RCC 7860 (cell line): Measurements from ENCODE around the gene SEC11A.
"Not testable (repeated sequence)": the region's sequence is repeated elsewhere in the genome, so short reads cannot be mapped to it uniquely, and the experiment has no call there.

Source experiments
- DNase-seq: peaks from one replicate; pipeline ENCODE4 v3.0.0-alpha.2; 2015; ENCODE audit warnings: low spot score
- FAIRE-seq: peaks from 2 replicates; lab custom pipeline; 2012; peaks lifted over from hg19 to GRCh38; lab: Jason Lieb, UNC

SEC11A gene

GRCh38 chr15:84716036-84716732 lies at the start of gene SEC11A:
Gene SEC11A, minus strand, starts transcription at chr15:84716139. Its CDS starts 64 bp downstream, at chr15:84716075.
- DNase-seq (peak; percentile 86), FAIRE-seq (peak; percentile 60)

DNA sequence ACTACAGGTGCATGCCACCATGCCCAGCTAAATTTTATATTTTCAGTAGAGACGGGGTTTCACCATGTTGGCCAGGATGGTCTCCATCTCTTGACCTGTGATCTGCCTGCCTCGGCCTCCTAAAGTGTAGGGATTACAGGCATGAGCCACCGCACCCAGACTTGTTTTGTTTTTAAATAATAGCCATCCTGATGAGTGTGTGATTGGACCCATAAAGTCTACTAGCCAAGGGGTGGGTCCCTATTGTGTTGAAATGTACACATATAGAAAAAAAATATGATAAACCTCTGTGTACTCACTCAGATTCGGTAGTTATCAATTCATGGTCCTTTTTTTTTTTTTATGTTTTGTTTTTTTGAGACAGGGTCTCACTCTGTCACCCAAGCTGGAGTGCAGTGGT lies 49.7 kb upstream of the SEC11A start:
- FAIRE-seq = no peak

GRCh38 chr15:84764989-84765388 lies 49.0 kb upstream of the SEC11A start:
- FAIRE-seq = no peak
- DNase-seq = no peak

More for the DNA sequence above, 49.7 kb upstream of the SEC11A start:
- DNase-seq = no peak

GRCh38 chr15:84764585-84764984 lies 48.6 kb upstream of the SEC11A start:
- DNase-seq = no peak

GRCh38 chr15:84762840-84763572 lies 47.1 kb upstream of the SEC11A start:
- DNase-seq (no peak), FAIRE-seq (no peak)

More at GRCh38 chr15:84764585-84764984, 48.6 kb upstream of the SEC11A start:
- no peak for FAIRE-seq

DNA sequence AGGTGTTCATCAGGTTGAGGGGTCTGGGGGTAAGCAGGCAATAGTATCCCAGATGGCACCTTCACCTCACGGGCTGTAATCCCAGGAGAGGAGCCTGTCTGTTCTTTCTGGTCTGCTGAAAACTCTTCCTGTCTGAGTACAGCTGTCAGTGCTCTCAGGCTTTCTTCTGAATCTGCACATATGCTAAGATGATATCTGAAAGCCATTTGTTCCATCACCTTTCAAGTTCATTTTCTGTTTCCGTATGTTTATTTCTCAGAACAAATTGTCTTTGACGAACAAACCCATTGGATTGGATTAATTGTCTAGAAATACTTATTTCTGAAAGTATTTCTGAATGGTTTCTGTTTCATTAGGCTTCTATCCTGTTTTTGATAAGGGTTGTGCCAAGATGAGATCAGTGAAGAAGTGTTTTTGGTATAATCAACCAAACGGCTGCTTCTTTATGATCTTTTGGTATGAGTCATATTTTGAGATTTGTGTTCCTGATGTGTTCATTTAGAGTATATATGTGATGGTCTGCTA lies 45.7 kb upstream of the SEC11A start:
- no peak for FAIRE-seq
- no peak for DNase-seq

DNA sequence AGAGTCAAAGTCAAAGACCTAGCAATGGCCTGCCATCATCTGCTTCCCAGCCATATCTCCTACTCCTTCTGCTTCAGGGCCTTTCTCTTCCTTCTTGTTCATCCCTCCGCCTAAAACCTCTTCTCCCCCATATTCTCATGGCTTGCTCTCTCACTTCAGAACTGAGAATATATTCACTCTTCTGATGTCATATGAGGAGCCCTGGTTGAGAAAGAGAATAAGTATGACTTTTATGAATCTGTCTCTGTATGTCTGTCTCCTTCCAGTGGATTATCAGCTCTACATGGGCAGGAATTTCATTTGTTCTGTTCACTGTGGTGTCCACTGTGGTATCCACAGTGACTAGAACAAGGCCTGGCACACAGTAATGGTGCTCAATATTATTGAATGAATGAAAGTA lies 44.3 kb upstream of the SEC11A start:
- DNase-seq (no peak), FAIRE-seq (no peak)

DNA sequence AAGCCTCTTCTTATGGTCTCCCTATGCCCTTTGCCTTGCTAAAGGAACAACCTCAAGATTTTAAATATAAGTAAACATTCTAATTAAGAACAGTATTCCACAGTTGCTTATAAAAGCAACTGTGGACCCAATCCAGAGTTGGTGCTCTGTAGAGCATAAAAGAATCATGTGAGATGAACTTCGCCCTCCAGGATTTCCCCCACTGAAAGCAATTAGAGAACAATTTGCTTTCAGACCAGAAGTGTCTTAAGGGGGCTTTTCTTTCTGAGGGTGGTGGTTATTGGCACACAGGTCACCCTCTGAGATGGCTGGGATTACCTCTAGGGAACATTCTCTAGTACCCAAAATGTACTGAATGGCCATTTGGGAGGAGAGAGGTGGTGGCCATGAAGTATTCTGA lies 43.1 kb upstream of the SEC11A start:
- DNase-seq = no peak
- no peak for FAIRE-seq

DNA sequence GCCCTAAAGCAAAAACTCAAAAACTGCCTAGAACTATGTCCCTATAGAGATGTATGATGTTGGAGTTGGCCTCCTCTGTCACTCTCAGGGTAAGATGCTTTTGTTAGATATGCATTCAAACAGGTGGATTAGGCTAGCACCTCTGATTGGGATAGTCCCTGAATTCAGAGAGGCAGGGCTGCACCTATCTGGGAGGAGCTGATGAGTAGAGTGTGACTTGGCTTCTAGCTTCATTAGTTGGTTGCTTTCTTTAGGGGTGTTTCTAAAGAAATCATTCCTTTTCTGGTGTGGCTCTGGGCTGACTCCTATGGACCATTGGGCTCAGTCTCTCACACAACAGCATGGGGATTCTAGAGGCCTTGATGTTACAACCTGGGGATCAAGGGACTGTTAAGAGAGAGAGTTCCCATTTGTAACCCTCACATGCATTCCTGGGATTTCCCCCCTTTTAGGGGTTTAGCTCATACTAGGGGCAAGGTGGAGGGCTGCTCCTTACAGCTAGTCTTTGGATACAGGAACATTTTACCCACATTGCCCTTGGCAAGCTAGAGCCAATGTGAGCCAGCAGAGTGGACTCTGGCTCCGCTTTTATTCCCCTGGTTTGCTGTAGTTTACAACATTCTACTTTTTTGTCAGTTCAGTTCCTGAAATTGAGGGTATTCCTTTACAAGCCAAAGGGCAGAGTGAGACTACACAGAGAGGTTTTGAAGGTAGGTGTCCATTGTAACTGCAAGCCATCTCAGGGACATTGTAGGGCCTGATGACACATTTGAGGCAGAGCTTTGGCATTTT lies 40.0 kb upstream of the SEC11A start:
- FAIRE-seq = no peak

DNA sequence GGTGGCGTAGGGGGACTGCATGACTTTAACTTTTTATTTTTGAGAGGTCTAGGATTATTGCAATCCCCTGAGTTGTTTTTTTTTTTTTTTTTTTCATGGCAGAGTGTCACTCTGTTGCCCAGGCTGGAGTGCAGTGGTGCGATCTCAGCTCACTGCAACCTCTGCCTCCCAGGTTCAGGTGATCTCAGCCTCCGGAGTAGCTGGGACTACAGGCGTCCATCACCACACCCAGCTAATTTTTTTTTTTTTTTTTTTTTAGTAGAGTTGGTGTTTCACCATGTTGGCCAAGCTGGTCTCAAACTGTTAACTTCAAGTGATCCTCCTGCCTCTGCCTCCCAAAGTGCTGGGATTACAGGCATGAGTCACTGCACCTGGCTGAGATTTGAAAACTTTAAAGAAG lies 39.0 kb upstream of the SEC11A start:
- DNase-seq, FAIRE-seq: not testable (repeated sequence)

More for the DNA sequence above, 40.0 kb upstream of the SEC11A start:
- DNase-seq = no peak

DNA sequence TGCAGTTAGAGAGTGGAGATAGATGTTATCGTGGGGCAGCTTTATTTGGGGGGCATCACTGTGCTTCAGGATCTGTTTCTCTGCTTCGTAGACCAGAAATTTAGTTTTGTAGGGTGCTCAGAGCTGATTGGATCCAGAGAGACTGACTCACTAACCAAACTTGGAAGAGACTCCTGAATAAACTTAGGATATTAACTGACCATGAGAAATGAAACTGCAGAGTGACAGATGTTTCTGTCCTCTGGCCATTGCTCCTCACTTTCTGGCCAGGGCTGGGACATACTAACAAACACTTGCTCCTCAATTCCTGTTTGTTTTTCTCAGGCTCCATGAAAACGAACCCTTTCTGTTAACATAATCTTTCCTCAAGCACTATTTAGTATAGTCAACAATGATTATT lies 36.8 kb upstream of the SEC11A start:
- DNase-seq (peak; percentile 25), FAIRE-seq (peak; percentile 45)

DNA sequence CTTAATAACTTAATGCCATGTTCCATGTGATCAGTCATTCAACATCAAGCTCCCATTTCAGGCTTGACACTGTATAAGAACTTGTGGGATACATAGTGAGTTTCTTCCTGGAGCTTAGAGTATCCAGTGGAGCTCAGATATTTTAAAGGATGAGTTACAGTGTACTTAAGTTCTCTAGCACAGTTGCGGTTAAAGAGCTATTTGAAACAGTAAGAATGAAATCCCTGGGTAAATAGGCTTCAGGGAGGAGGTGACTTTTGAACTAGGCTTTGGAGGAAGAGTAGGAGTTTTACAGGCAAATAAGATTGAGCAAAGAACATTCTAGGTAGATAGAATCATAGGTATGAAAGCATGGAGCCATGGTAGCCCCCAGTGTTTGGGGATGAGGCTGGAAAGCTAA lies 36.3 kb upstream of the SEC11A start:
- DNase-seq (peak; percentile 9), FAIRE-seq (peak; percentile 32)

- DNase-seq, FAIRE-seq: not testable (repeated sequence)
These were observed 35.8 kb upstream of the SEC11A start for GRCh38 chr15:84751721-84752120.

- FAIRE-seq (no peak), DNase-seq (no peak)
These were observed 34.7 kb upstream of the SEC11A start for GRCh38 chr15:84750583-84751092.

DNA sequence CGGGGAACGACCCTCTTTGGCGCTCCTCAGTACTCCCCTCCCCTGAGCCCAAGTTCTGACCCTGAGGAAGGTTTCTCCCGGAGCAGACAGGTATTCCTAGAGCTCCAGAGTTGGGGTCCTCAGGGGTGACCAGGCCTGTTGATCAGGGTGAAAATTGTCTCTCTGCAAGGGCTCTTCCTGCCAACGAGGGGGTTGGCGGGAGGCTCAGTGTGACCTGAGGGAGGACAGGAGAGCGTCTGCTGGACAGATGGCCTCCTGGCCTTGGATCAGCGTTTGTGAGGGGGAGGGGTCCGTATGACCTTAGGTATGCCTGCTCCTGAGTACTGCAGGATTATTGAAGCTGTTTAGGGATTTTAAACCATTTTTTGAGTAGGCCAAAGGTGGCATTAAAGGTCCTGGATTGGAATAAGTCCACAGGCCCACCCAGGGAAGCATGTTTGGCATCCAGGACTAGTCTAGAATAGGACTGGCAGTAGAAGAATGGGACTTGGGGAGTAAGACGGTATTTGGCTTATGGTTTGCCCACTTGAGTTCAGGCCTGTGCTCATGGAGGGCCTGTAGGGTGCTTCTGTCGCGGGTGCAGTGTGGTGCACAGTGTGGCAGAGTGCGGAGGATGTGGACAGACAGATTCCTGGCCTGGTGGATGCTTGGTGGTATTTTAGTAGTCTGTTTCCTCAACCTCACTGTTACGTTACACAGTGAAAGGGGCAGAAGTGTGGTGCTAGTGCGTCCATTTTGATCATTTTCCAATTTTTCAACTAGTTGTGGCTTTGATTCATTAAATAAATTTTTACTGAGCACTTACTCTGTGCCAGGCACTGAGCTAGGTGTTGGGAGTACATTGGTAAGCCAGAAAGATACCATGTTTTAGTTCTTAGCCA lies 33.4 kb upstream of the SEC11A start:
- FAIRE-seq (no peak), DNase-seq (peak; percentile 11)

DNA sequence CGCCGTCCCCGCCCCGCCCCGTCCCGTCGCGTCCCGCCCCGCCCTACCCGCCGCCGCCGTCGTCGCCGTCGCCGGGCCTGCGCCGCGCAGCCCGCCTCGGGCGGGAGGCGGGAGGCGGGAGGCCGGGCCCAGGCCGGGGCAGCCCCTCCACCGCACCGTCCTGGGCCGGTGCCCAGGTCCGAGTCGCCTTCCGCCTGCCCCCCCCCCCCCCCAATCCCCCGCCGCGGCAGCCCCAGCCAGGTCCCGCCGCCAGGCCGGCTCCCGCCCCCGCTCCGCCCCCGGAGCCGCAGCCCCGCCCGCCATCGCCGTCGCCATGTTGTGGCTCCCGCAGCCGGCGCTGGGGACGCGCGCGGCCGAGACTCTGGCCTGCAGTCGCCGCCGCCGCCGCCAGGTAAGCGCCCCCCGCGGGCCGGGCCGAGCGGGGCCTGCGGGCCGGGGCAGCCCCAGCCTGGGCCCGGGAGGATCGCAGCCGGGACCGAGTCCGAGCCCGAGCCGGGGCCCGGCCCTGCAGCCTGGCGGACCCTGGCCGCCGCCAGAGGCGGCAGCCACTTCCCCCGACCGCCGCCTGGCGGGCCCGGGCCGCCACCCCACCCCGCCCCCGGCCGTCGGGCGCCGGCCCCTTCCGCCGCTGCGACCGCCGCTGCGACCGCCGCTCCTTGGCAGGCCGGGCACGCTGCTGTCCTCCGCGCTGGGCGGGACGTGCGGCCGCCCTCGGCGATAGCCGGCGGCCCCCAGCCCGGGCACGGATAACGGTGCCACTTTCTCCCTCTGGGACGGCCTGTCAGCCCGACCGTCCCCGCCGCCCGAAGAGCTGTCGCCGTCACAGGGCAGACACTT lies 32.6 kb upstream of the SEC11A start, which contains the start of gene ZNF592:
Gene ZNF592, plus strand, starts transcription at position 319 of the 837 bp plus-strand sequence. CDS start 34,084 bp downstream, outside the sequence.
- DNase-seq (peak; percentile 68), FAIRE-seq (no peak)

GRCh38 chr15:84747416-84748273 lies 31.7 kb upstream of the SEC11A start:
- FAIRE-seq = no peak
- DNase-seq = peak; percentile 57

GRCh38 chr15:84741121-84741520 lies 25.2 kb upstream of the SEC11A start:
- no peak for DNase-seq
- no peak for FAIRE-seq
